GM19397 (cell line): ENCODE measurements around the gene SNX19.
A peak's percentile ranks its signal among the peaks of the same experiment; 100 is the strongest.
"Not testable (repeated sequence)": the region's sequence is repeated elsewhere in the genome, so short reads cannot be mapped to it uniquely, and the experiment has no call there.

Source experiments
- ATAC-seq: cut with Tn5 transposase; IDR thresholded peaks from one replicate; pipeline ENCODE4 v1.9.1; 2021; ENCODE audit warnings: mild to moderate bottlenecking, moderate library complexity; ENCODE audit not compliant: unreplicated experiment

The SNX19 gene

GRCh38 chr11:130874955-130875531 is 41.2 kb downstream of the SNX19 start:
- ATAC-seq = no peak

- ATAC-seq = no peak
Measured at GRCh38 chr11:130874396-130874795, 41.9 kb downstream of the SNX19 start.

- no peak for ATAC-seq
Measured at GRCh38 chr11:130873761-130874160, 42.5 kb downstream of the SNX19 start.

GRCh38 chr11:130872981-130873380 is 43.3 kb downstream of the SNX19 start:
- no peak for ATAC-seq

- no peak for ATAC-seq
Measured at GRCh38 chr11:130872513-130872912, 43.8 kb downstream of the SNX19 start.

- no peak for ATAC-seq
Measured at GRCh38 chr11:130872102-130872501, 44.2 kb downstream of the SNX19 start.

- no peak for ATAC-seq
Measured at GRCh38 chr11:130871616-130872015, 44.7 kb downstream of the SNX19 start.

- ATAC-seq = no peak
Measured at GRCh38 chr11:130868721-130869390, 47.4 kb downstream of the SNX19 start.

GRCh38 chr11:130868086-130868710 is 48.1 kb downstream of the SNX19 start:
- no peak for ATAC-seq

GRCh38 chr11:130866831-130867230 is 49.4 kb downstream of the SNX19 start:
- no peak for ATAC-seq

- ATAC-seq = no peak
Measured at GRCh38 chr11:130865774-130866114, 50.5 kb downstream of the SNX19 start.

GRCh38 chr11:130865091-130865773 is 51.0 kb downstream of the SNX19 start:
- no peak for ATAC-seq

GRCh38 chr11:130861902-130862860 is 54.1 kb downstream of the SNX19 start:
- ATAC-seq = peak; percentile 81

- no peak for ATAC-seq
Measured at GRCh38 chr11:130861283-130861682, 55.0 kb downstream of the SNX19 start.

GRCh38 chr11:130859886-130860285 is 56.4 kb downstream of the SNX19 start:
- ATAC-seq = no peak

- no peak for ATAC-seq
Measured at GRCh38 chr11:130858215-130858614, 58.1 kb downstream of the SNX19 start.

- not testable (repeated sequence) for ATAC-seq
Measured at GRCh38 chr11:130855707-130856106, 60.6 kb downstream of the SNX19 start.

GRCh38 chr11:130854483-130854882 is 61.8 kb downstream of the SNX19 start:
- ATAC-seq = peak; percentile 68

- no peak for ATAC-seq
Measured at GRCh38 chr11:130852589-130852988, 63.7 kb downstream of the SNX19 start.

GRCh38 chr11:130850185-130850944 is 65.9 kb downstream of the SNX19 start:
- ATAC-seq = no peak
